CD4-positive, alpha-beta T cell treated with Interleukin-15 for 4 hours (primary cell): ENCODE measurements around the gene IL4R.

Source experiments
- DNase-seq: peaks from one replicate; pipeline ENCODE4 v3.0.0-alpha.2; 2020; ENCODE audit warnings: low spot score

IL4R gene

GRCh38 chr16:27359051-27359450 is 45.3 kb downstream of the IL4R start:
- DNase-seq, result no peak

- DNase-seq, result no peak
Measured at GRCh38 chr16:27359615-27360014, 45.8 kb downstream of the IL4R start.

- no peak for DNase-seq
Measured at GRCh38 chr16:27361987-27362386, 48.2 kb downstream of the IL4R start.

DNA sequence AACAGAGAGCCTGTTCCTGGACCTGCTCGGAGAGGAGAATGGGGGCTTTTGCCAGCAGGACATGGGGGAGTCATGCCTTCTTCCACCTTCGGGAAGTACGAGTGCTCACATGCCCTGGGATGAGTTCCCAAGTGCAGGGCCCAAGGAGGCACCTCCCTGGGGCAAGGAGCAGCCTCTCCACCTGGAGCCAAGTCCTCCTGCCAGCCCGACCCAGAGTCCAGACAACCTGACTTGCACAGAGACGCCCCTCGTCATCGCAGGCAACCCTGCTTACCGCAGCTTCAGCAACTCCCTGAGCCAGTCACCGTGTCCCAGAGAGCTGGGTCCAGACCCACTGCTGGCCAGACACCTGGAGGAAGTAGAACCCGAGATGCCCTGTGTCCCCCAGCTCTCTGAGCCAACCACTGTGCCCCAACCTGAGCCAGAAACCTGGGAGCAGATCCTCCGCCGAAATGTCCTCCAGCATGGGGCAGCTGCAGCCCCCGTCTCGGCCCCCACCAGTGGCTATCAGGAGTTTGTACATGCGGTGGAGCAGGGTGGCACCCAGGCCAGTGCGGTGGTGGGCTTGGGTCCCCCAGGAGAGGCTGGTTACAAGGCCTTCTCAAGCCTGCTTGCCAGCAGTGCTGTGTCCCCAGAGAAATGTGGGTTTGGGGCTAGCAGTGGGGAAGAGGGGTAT is 48.9 kb downstream of the IL4R start:
- DNase-seq, result no peak

DNA sequence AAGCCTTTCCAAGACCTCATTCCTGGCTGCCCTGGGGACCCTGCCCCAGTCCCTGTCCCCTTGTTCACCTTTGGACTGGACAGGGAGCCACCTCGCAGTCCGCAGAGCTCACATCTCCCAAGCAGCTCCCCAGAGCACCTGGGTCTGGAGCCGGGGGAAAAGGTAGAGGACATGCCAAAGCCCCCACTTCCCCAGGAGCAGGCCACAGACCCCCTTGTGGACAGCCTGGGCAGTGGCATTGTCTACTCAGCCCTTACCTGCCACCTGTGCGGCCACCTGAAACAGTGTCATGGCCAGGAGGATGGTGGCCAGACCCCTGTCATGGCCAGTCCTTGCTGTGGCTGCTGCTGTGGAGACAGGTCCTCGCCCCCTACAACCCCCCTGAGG is 49.5 kb downstream of the IL4R start:
- DNase-seq, result no peak

- DNase-seq, result no peak
Measured at GRCh38 chr16:27363797-27364196, 50.0 kb downstream of the IL4R start.

DNA sequence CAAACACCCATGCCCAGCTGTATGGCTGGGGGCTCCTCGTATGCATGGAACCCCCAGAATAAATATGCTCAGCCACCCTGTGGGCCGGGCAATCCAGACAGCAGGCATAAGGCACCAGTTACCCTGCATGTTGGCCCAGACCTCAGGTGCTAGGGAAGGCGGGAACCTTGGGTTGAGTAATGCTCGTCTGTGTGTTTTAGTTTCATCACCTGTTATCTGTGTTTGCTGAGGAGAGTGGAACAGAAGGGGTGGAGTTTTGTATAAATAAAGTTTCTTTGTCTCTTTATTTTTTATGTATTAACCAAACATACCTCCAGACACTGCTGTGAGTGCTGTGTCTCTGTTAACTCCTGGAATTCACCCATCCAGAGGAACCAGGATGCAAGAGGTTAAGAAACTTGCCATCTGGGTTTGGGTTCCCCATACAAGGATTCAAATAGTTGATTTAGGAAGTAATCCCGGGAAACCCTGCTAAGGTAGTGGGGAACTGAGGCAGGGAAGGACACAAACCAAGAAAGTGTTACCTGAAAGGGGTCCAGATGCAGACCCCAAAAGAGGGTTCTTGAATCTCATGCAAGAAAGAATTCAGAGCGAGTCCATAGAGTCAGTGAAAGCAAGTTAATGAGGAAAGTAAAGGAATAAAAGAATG is 50.8 kb downstream of the IL4R start:
- no peak for DNase-seq

DNA sequence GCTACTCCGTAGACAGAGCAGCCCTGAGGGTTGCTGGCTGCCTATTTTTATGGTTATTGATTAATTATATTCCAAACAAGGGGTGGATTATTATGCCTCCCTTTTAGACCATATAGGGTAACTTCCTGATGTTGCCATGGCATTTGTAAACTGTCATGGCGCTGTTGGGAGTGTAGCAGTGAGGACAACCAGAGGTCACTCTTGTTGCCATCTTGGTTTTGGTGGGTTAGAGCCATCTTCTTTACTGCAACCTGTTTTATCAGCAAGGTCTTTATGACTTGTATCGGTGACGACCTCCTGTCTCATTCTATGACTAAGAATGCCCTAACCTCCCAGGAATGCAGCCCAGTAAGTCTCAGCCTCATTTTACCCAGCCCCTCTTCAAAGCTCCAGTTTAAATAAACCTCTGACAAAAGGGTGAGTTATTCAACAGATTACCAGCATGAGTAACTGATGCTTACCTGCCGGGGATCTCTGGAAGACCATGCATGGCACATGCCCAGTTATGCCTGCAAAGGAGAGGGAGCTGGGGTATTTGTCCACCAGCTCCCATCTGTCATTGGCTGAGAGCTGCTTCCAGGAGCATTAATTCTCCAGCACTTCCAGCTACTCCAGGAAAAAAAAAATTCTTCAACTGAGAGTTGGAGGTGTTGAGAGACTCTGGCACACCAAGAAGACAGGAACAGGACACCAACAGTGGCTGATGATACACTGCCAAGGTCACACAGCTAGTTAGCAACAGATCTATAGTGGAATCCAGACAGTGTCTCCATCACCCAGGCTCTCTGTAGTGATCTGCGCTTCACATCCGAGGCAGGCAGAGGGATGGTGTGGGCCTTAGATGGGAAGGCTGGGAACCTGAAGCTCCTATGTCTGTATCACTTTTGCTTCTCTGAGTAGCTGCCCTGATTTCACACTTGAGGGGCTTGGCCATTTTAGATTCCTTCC is 51.6 kb downstream of the IL4R start:
- DNase-seq, result no peak

- no peak for DNase-seq
Measured at GRCh38 chr16:27366687-27367460, 53.1 kb downstream of the IL4R start.

GRCh38 chr16:27367461-27368357 is 53.9 kb downstream of the IL4R start:
- peak; percentile 88 for DNase-seq

DNA sequence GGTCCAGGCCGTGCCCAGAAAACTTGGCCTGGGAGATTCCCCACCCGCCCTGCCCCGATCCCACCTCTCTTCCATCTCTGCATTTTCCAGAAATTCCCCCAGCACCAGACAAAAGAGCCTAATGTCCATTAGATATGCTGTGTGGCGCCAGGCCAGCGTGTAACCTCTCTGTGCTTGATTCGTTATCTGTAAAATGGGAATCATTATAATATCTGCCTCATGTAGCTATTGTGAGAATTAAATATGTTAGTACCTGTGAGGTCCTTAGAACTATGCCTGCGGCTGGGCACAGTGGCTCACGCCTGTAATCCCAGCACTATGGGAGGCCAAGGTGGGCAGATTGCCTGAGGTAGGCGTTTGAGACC is 54.6 kb downstream of the IL4R start:
- DNase-seq, result no peak

GRCh38 chr16:27369806-27370205 is 56.0 kb downstream of the IL4R start:
- no peak for DNase-seq

GRCh38 chr16:27370318-27370717 is 56.5 kb downstream of the IL4R start:
- DNase-seq, result no peak

DNA sequence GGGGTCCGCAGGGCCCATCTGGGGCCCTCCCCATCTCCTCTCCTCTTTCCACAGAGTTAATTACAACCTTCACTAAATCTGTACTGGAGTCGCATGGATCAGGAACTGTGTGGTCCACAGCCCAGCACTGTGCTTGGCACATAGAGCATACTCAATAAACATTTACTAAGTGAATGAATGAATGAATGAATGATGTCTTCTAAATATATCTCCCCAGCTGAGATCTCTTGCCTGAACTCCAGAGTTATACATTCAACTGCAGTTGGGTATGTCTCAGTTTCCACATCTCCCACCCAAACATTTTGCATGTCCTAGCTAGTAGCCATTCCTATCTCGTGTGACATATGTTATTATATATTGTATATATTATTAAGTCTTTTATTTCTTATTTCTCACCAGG is 59.5 kb downstream of the IL4R start:
- DNase-seq, result no peak

GRCh38 chr16:27374221-27374803 is 60.5 kb downstream of the IL4R start:
- no peak for DNase-seq

DNA sequence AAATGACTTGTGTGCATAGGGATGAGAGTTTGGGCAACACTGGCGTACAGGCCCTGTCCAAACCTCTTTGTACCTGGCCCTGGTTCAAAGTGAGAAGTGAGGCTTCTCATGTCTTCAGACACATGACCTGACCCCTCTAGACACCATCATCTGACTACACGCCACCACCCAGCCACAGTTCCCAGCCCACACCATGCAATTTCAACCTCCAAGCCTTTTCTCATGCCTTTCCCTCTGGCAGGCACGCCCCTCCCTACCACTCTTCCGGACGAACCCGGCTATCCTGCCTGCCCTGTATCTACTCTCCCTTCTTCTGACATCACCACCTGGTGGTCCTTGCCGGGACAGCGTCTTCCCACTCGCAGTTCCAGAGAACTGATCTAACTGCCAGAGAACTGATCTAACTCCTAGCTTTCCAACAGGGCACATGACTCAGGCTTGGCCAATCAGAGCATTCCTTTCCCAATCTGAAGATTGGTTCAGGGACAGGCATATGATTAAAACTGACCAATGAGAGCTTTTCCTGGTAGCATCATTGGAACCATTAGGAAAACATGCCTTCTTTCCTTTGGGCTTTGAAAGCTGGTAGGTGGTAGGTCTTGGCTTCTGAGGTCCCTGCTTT is 61.1 kb downstream of the IL4R start:
- DNase-seq, result peak; percentile 33

GRCh38 chr16:27377666-27378485 is 64.1 kb downstream of the IL4R start:
- no peak for DNase-seq

- DNase-seq, result no peak
Measured at GRCh38 chr16:27378871-27379481, 65.2 kb downstream of the IL4R start.

DNA sequence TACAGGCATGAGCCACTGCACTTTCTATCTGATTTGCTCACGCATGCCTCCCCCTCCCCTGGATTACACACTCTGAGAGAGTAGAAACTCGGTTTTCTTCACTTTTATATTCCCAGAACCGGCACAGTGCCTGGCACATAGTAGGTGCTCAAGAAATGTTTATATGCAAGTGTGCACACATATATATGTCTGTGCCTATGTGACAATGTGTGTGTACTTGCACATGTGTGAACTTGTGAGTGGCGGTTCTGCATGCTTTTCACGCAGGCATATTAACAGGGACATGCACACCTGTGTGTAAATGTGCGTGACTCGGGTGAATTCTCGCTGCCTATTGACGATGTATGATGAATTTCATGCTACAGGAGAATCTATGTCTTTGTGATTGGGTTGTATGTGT is 66.1 kb downstream of the IL4R start:
- no peak for DNase-seq
